Cardiac fibroblast (primary cell): Measurements from ENCODE around the gene GINM1.

Experiments
- DNase-seq, 2 donors: peaks; one replicate each; pipeline versions ENCODE4 v3.0.0 to v3.0.0-alpha.2; 2010; ENCODE audit warnings: low read depth in 2 of 2
- H3K4me3 ChIP-seq, 2 donors: replicated peaks in 1 of 2; 1 replicate in 1 of 2; 2 replicates in 1 of 2; pipeline ENCODE4 v1.5.1; 2011; ENCODE audit warnings: low read depth in 2 of 2, low read length in 2 of 2, mild to moderate bottlenecking in 2 of 2, moderate library complexity in 1 of 2
- CTCF ChIP-seq: IDR thresholded peaks from one replicate; pipeline ENCODE4 v1.5.1; 2011; ENCODE audit warnings: low read depth, mild to moderate bottlenecking, low read length, inconsistent platforms

The GINM1 gene

GRCh38 chr6:149586149-149586548, 20.0 kb downstream of the GINM1 start:
- DNase-seq, result no peak
- no peak for TF ChIP-seq CTCF
- H3K4me3 ChIP-seq, result no peak overlapping the region

GRCh38 chr6:149592983-149593382, 26.8 kb downstream of the GINM1 start:
- TF ChIP-seq CTCF, result no peak
- no peak for DNase-seq
- no peak overlapping the region for H3K4me3 ChIP-seq

- DNase-seq, result no peak
- H3K4me3 ChIP-seq, result no peak overlapping the region
- no peak for TF ChIP-seq CTCF
Measured at GRCh38 chr6:149593408-149593807, 27.2 kb downstream of the GINM1 start.

GRCh38 chr6:149600508-149600907, 34.3 kb downstream of the GINM1 start:
- no peak for TF ChIP-seq CTCF
- no peak overlapping the region for H3K4me3 ChIP-seq
- no peak for DNase-seq

- no peak overlapping the region for H3K4me3 ChIP-seq
- TF ChIP-seq CTCF, result no peak
- DNase-seq, result no peak
Measured at GRCh38 chr6:149608381-149608982, 42.3 kb downstream of the GINM1 start.

GRCh38 chr6:149614337-149614736, 48.2 kb downstream of the GINM1 start:
- DNase-seq, result peak in 1 of 2 donors; percentile 45
- H3K4me3 ChIP-seq, result no peak overlapping the region
- TF ChIP-seq CTCF, result no peak

- no peak for TF ChIP-seq CTCF
- no peak for DNase-seq
- H3K4me3 ChIP-seq, result no peak overlapping the region
Measured at GRCh38 chr6:149615805-149616204, 49.6 kb downstream of the GINM1 start.
